ENCODE results near the gene SCGB1C1.
"Not testable (repeated sequence)": the region's sequence is repeated elsewhere in the genome, so short reads cannot be mapped to it uniquely, and the experiment has no call there.

The SCGB1C1 gene

GRCh38 chr11:236774-237767 is 44.2 kb downstream of the SCGB1C1 start, which contains the start of gene PSMD13:
Gene PSMD13 (plus strand): TSS chr11:236976. CDS start chr11:237050, 74 bp downstream.
- Histone ChIP-seq H3K9me2 (replicated peaks; ENCODE audit: low read depth, low read length) (no peaks in the 10 kb centered on the region), H3K27me3 (ENCODE audit: insufficient read depth, low read length, poor library complexity, severe bottlenecking) (no peaks in the 10 kb centered on the region), H3K9ac (ENCODE audit: low read depth, low read length, poor library complexity, severe bottlenecking) (peak within 1 kb of the TSS; percentile 93), H3K36me3 (ENCODE audit: insufficient read depth, low read length) (no peaks in the 10 kb centered on the region), H3K79me2 (ENCODE audit: insufficient read depth, low read length) (peaks cover 56% of the 10 kb centered on the region), H3K4me2 (ENCODE audit: low read depth, low read length, poor library complexity, severe bottlenecking) (peak within 1 kb of the TSS; percentile 91), H3K4me1 (ENCODE audit: insufficient read depth, low read length, poor library complexity, severe bottlenecking) (peaks cover 33% of the 10 kb centered on the region), H3K9me3 (ENCODE audit: insufficient read depth, low read depth, low read length) (no peaks in the 10 kb centered on the region), H3K4me3 (ENCODE audit: low read length, poor library complexity, severe bottlenecking) (peak within 1 kb of the TSS; percentile 99), H2AFZ (ENCODE audit: low read length) (peak within 1 kb of the TSS; percentile 95), H4K20me1 (ENCODE audit: insufficient read depth, low read length, poor library complexity, severe bottlenecking) (peaks cover 20% of the 10 kb centered on the region), H3F3A (ENCODE audit: low read depth) (peaks cover 4% of the 10 kb centered on the region)
- no peak for TF ChIP-seq CTCF (conservative IDR thresholded peaks at IDR 0.05; ENCODE audit: low read length)
- no peak for TF ChIP-seq EZH2phosphoT487 (IDR thresholded peaks at IDR 0.05; ENCODE audit: borderline replicate concordance)

GRCh38 chr11:238346-238745 is 45.5 kb downstream of the SCGB1C1 start:
- not testable (repeated sequence) for H3K9me2 ChIP-seq (replicated peaks; ENCODE audit: low read depth, low read length); H2AFZ ChIP-seq (ENCODE audit: low read length); H3K36me3 ChIP-seq (ENCODE audit: insufficient read depth, low read length); H3K9me3 ChIP-seq (ENCODE audit: insufficient read depth, low read depth, low read length); H3F3A ChIP-seq (ENCODE audit: low read depth); H3K27me3 ChIP-seq (ENCODE audit: insufficient read depth, low read length, poor library complexity, severe bottlenecking)
- H3K9ac ChIP-seq (ENCODE audit: low read depth, low read length, poor library complexity, severe bottlenecking): peak overlapping the region; percentile 93
- H3K4me3 ChIP-seq (ENCODE audit: low read length, poor library complexity, severe bottlenecking): peak overlapping the region; percentile 99
- H3K4me2 ChIP-seq (ENCODE audit: low read depth, low read length, poor library complexity, severe bottlenecking): peak overlapping the region; percentile 87
- H4K20me1 ChIP-seq (ENCODE audit: insufficient read depth, low read length, poor library complexity, severe bottlenecking): peaks cover 20% of the 10 kb centered on the region
- H3K4me1 ChIP-seq (ENCODE audit: insufficient read depth, low read length, poor library complexity, severe bottlenecking): peaks cover 33% of the 10 kb centered on the region
- H3K79me2 ChIP-seq (ENCODE audit: insufficient read depth, low read length): peaks cover 56% of the 10 kb centered on the region

- Histone ChIP-seq H3K4me2 (ENCODE audit: low read depth, low read length, poor library complexity, severe bottlenecking) (no peak overlapping the region), H3K9me3 (ENCODE audit: insufficient read depth, low read depth, low read length) (no peaks in the 10 kb centered on the region), H4K20me1 (ENCODE audit: insufficient read depth, low read length, poor library complexity, severe bottlenecking) (peaks cover 20% of the 10 kb centered on the region), H3K27me3 (ENCODE audit: insufficient read depth, low read length, poor library complexity, severe bottlenecking) (no peaks in the 10 kb centered on the region), H3F3A (ENCODE audit: low read depth) (peaks cover 4% of the 10 kb centered on the region), H3K36me3 (ENCODE audit: insufficient read depth, low read length) (peaks cover 15% of the 10 kb centered on the region; the same call in 1 of the 2 replicates), H2AFZ (ENCODE audit: low read length) (no peak overlapping the region), H3K79me2 (ENCODE audit: insufficient read depth, low read length) (peaks cover 56% of the 10 kb centered on the region), H3K9me2 (replicated peaks; ENCODE audit: low read depth, low read length) (no peaks in the 10 kb centered on the region), H3K4me1 (ENCODE audit: insufficient read depth, low read length, poor library complexity, severe bottlenecking) (peaks cover 29% of the 10 kb centered on the region), H3K4me3 (ENCODE audit: low read length, poor library complexity, severe bottlenecking) (no peak overlapping the region), H3K9ac (ENCODE audit: low read depth, low read length, poor library complexity, severe bottlenecking) (no peak overlapping the region)
- TF ChIP-seq EZH2phosphoT487 (IDR thresholded peaks at IDR 0.05; ENCODE audit: borderline replicate concordance) (no peak), CTCF (conservative IDR thresholded peaks at IDR 0.05; ENCODE audit: low read length) (no peak)
These were observed 47.4 kb downstream of the SCGB1C1 start for GRCh38 chr11:240315-240714.

Measured in Loucy (cell line).